A673 (cell line): ENCODE results near the gene GSTA3. TPM values are rescaled to one million over a fixed set of nuclear protein-coding genes. Genes with fewer than 3 reads are reported as not detected.

Source experiments
- BruUV-seq: library from RNA; stranded (reverse); fragments of 400-500 nt; replicated peaks from 2 replicates; lab custom pipeline; 2021; lab: Mats Ljungman, UMichigan
- CTCF ChIA-PET: fragments of 300-600 bp; sonication (Branson Sonifier 250); formaldehyde crosslinking; loops from one replicate; lab custom pipeline; 2022; ENCODE audit warnings: antibody characterized with exemption; lab: Charles Lee
- POLR2A ChIA-PET: fragments of 300-600 bp; sonication (Branson Sonifier 250); formaldehyde crosslinking; loops from one replicate; lab custom pipeline; 2022; ENCODE audit warnings: antibody characterized with exemption; ENCODE audit not compliant: low non-redundant PET; lab: Charles Lee
- DNase-seq: peaks from one replicate; pipeline ENCODE4 v3.0.0-alpha.2; 2015; ENCODE audit warnings: low spot score
- H3K27ac ChIP-seq: fragments of 200-600 bp; sonication (generic); 2 replicates; pipeline ENCODE4 v1.5.1; 2016; ENCODE audit warnings: mixed run types, low read depth, mild to moderate bottlenecking, mixed read lengths, antibody characterized with exemption, low read length; ENCODE audit not compliant: poor library complexity, severe bottlenecking
- H3K27me3 ChIP-seq: fragments of 200-600 bp; sonication (generic); replicated peaks from 2 replicates; pipeline ENCODE4 v1.6.1; 2017; ENCODE audit warnings: mixed run types, low read depth, mild to moderate bottlenecking, mixed read lengths, antibody characterized with exemption, low read length; ENCODE audit not compliant: insufficient read depth, poor library complexity
- H3K36me3 ChIP-seq: fragments of 200-600 bp; sonication (generic); 2 replicates; pipeline ENCODE4 v1.6.1; 2016; ENCODE audit warnings: mixed run types, mild to moderate bottlenecking, mixed read lengths, antibody characterized with exemption, low read length; ENCODE audit not compliant: insufficient read depth, poor library complexity, severe bottlenecking
- H3K4me1 ChIP-seq: fragments of 200-600 bp; sonication (generic); 2 replicates; pipeline ENCODE4 v1.6.1; 2017; ENCODE audit warnings: mixed run types, mild to moderate bottlenecking, mixed read lengths, antibody characterized with exemption, low read length; ENCODE audit not compliant: insufficient read depth, poor library complexity, severe bottlenecking
- H3K4me3 ChIP-seq: fragments of 200-600 bp; sonication (generic); 2 replicates; pipeline ENCODE4 v1.5.1; 2016; ENCODE audit warnings: low read depth, mixed run types, mild to moderate bottlenecking, mixed read lengths, low read length; ENCODE audit not compliant: poor library complexity, severe bottlenecking
- H3K9me3 ChIP-seq: fragments of 200-600 bp; sonication (generic); 2 replicates; pipeline ENCODE4 v1.6.1; 2016; ENCODE audit warnings: mixed run types, low read depth, mild to moderate bottlenecking, mixed read lengths, antibody characterized with exemption, low read length; ENCODE audit not compliant: poor library complexity, severe bottlenecking
- CTCF ChIP-seq: fragments of 300-800, 200-600 bp; sonication (generic); conservative IDR thresholded peaks from 2 replicates; pipeline ENCODE4 v1.5.1; 2017; ENCODE audit warnings: low read depth, mild to moderate bottlenecking, antibody characterized with exemption, low read length, moderate library complexity, mixed read lengths
- EZH2 ChIP-seq: fragments of 200-600 bp; sonication (generic); IDR thresholded peaks from 2 replicates; pipeline ENCODE4 v1.6.1; 2017; ENCODE audit warnings: borderline replicate concordance, low read depth, mild to moderate bottlenecking, mixed read lengths, antibody characterized with exemption, low read length; ENCODE audit not compliant: poor library complexity, severe bottlenecking
- intact Hi-C: fragments of 100-400 bp; cut with micrococcal nuclease; formaldehyde crosslinking; loops from one replicate; pipeline ENCODE4 v1.10.0; 2022; ENCODE audit not compliant: unreplicated experiment
- total RNA-seq: library from RNA; stranded (reverse); gene quantifications from 2 replicates; pipeline ENCODE4 v1.2.3, GENCODE V29; 2021

The GSTA3 gene
- total RNA-seq, 1 experiment from 2014 or later: not detected

GRCh38 chr6:52914516-52914915, 5.0 kb upstream of the GSTA3 start:
- no peak overlapping the region for H3K27ac ChIP-seq
- DNase-seq: no peak
- ChIA-PET CTCF (no interaction called here), POLR2A (no interaction called here)
- BruUV-seq: no TSS peak
- H3K27me3 ChIP-seq: no peaks in the 10 kb centered on the region
- H3K4me1 ChIP-seq: no peaks in the 10 kb centered on the region
- H3K9me3 ChIP-seq: no peaks in the 10 kb centered on the region
- H3K4me3 ChIP-seq: no peak overlapping the region
- intact Hi-C loops: no loop called here
- no peak for TF ChIP-seq EZH2
- no peak for TF ChIP-seq CTCF
- H3K36me3 ChIP-seq: no peaks in the 10 kb centered on the region

DNA sequence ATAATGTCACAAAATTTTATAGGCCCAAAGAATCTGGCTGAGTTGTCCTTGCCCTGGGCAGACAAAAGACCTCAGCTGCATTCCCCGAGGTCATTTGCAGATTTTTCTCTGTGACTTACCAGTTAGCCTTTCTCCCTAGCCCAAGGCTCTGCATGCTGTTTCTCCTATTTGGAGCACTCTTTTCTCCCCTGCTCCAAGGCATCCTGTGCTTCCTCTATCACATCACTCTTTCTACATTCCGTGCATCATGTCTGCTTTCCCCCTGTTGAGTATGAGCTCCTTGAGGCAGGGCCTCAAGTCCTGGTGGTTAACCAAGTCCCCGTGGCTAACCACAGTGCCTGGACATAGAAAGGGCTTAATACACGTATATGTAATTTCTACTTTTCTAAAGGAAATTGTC, 593 bp upstream of the GSTA3 start:
- Histone ChIP-seq H3K27me3 (no peaks in the 10 kb centered on the region), H3K36me3 (no peaks in the 10 kb centered on the region), H3K4me1 (no peaks in the 10 kb centered on the region), H3K9me3 (no peaks in the 10 kb centered on the region), H3K4me3 (no peak overlapping the region), H3K27ac (no peak overlapping the region)
- POLR2A ChIA-PET: no interaction called here
- BruUV-seq: no TSS peak
- no peak for TF ChIP-seq EZH2
- no peak for TF ChIP-seq CTCF
- DNase-seq: no peak
- CTCF ChIA-PET: no interaction called here
- intact Hi-C loops: no loop called here

DNA sequence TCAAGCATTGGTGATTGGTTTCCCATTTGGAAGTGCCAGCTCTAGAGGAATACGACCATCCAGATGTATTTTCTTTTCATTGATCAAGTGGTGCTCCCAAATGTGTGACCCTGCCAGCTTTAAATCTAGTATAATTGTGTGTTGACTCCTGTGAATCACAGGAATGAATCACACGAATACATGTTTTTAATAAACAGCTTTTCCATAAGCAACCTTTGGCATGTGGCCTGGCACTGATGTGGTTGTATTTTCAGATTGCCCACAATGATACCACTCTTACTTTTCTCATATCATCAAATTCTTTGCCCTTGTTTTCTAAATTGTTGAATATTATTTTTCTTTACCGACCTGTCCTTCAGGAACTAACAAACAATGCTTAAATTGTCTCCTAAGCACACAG, 367 bp downstream of the GSTA3 start:
- no peak overlapping the region for H3K27ac ChIP-seq
- ChIA-PET CTCF (no interaction called here), POLR2A (no interaction called here)
- no peaks in the 10 kb centered on the region for H3K27me3 ChIP-seq
- H3K36me3 ChIP-seq: no peaks in the 10 kb centered on the region
- TF ChIP-seq EZH2 (no peak), CTCF (no peak)
- no TSS peak for BruUV-seq
- no peaks in the 10 kb centered on the region for H3K9me3 ChIP-seq
- H3K4me1 ChIP-seq: no peaks in the 10 kb centered on the region
- H3K4me3 ChIP-seq: no peak overlapping the region
- DNase-seq: no peak
- intact Hi-C loops: no loop called here
